GM10248 (cell line): ENCODE measurements around the gene OR51V1.

Experiments
- CTCF ChIA-PET: fragments of 300-600 bp; sonication (Branson Sonifier 250); formaldehyde crosslinking; extraction: SDS; loops from one replicate; lab custom pipeline; 2021; ENCODE audit warnings: antibody characterized with exemption; lab: Yijun Ruan, JAX
- POLR2A ChIA-PET: fragments of 350-650 bp; sonication (Branson Sonifier 250); formaldehyde crosslinking; extraction: SDS; loops from one replicate; lab custom pipeline; 2020; ENCODE audit warnings: antibody characterized with exemption; lab: Yijun Ruan, JAX
- DNase-seq: peaks from one replicate; pipeline ENCODE4 v3.0.0; 2012; ENCODE audit errors: extremely low spot score
- TF ChIP-seq, protein P1 (sequence below): IDR thresholded peaks from 2 replicates; pipeline ENCODE4 v1.5.1; 2012; ENCODE audit warnings: mild to moderate bottlenecking, low read depth; ENCODE audit errors: extremely low read depth, missing control alignments, control extremely low read depth

Gene OR51V1

DNA sequence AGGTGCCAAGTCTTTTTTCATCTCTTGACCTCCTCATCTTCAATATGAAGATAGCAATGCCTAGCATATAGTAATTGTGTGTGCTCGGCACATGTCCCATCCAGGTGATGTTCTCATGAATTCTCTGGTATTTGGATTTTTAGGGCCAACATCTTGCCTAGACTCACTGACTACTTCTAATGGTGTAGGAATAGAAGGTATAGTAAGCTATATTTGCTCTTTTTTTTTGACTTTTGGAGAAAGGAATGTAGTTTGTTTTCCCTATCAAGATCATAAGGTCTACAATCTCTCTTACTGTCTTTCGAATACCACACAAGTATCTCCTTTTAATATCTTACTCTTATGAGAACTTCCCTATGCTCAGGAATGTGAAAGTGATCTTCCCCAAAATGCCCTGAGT, 30.6 kb upstream of the OR51V1 start:
- ChIA-PET CTCF (interaction anchor here (0.8 kb wide), 1 partner anchor 10 kb away, joined by 3 read pairs; no protein-coding TSS in a partner anchor), POLR2A (no interaction called here)
- no peak for DNase-seq
- TF ChIP-seq, protein P1, sequence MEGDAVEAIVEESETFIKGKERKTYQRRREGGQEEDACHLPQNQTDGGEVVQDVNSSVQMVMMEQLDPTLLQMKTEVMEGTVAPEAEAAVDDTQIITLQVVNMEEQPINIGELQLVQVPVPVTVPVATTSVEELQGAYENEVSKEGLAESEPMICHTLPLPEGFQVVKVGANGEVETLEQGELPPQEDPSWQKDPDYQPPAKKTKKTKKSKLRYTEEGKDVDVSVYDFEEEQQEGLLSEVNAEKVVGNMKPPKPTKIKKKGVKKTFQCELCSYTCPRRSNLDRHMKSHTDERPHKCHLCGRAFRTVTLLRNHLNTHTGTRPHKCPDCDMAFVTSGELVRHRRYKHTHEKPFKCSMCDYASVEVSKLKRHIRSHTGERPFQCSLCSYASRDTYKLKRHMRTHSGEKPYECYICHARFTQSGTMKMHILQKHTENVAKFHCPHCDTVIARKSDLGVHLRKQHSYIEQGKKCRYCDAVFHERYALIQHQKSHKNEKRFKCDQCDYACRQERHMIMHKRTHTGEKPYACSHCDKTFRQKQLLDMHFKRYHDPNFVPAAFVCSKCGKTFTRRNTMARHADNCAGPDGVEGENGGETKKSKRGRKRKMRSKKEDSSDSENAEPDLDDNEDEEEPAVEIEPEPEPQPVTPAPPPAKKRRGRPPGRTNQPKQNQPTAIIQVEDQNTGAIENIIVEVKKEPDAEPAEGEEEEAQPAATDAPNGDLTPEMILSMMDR = no peak

- TF ChIP-seq, protein P1 = no peak
- ChIA-PET POLR2A (no interaction called here), CTCF (no interaction called here)
Observed at GRCh38 chr11:5230266-5230665, 29.8 kb upstream of the OR51V1 start.

GRCh38 chr11:5229796-5230195, 29.3 kb upstream of the OR51V1 start:
- TF ChIP-seq, protein P1 = no peak
- ChIA-PET POLR2A (no interaction called here), CTCF (no interaction called here)
- DNase-seq = no peak

More at GRCh38 chr11:5230266-5230665, 29.8 kb upstream of the OR51V1 start:
- DNase-seq = no peak

DNA sequence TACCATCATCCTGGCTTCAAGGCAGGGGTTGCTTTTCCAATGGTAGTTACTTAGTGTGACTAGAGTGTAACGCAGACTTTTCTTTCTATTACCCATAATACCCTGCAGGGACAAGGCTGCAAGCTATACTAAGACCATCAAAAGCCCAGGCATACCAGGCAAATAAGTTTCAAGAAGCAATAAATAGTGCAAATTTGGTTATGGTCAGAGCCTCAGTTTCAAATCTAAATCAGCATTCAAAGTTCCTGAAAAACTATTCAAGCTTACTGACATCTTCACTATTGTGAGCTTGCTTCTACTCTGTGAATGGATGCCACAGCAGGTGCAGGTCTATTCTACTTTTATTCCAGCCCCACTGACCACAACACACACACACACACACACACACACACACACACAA, 28.9 kb upstream of the OR51V1 start:
- TF ChIP-seq, protein P1 = no peak
- ChIA-PET CTCF (no interaction called here), POLR2A (no interaction called here)
- DNase-seq = no peak

DNA sequence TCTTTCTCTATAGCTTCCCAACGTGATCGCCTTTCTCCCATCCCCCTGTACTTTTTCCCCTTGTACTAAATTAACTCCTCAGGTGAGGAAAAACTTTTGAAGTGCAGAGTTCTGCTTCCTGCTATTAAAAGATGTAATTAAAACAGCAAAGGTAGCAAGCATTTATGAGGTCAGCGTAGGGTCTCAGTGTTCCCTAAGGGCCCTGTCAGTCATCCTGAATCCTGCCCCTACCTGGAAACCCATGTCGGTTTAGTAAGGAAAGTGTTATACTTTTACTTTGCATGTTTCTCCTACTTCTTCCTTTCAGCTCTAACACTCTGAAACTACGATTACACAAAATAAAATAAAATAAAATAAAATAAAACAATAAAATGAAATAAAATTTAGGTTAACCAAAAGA, 27.6 kb upstream of the OR51V1 start:
- CTCF ChIA-PET = no interaction called here
- POLR2A ChIA-PET = no interaction called here
- TF ChIP-seq, protein P1 = no peak
- DNase-seq = no peak

GRCh38 chr11:5227681-5228080, 27.2 kb upstream of the OR51V1 start:
- CTCF ChIA-PET = no interaction called here
- POLR2A ChIA-PET = no interaction called here
- TF ChIP-seq, protein P1 = no peak
- no peak for DNase-seq
